Endothelial cell of umbilical vein (primary cell): ENCODE results near the gene CHRNA10. TPM values are rescaled to one million over a fixed set of nuclear protein-coding genes. Genes with fewer than 3 reads are reported as not detected.

Experiments used
- BruUV-seq: library from RNA; stranded (reverse); fragments of 400-500 nt; replicated peaks from 2 replicates; lab custom pipeline; 2021; lab: Mats Ljungman, UMichigan
- CTCF ChIA-PET: fragments of 300-600, 350-600 bp; sonication (Branson Sonifier 250); formaldehyde crosslinking; loops from one replicate; lab custom pipeline; 2021; ENCODE audit warnings: antibody characterized with exemption, inconsistent platforms; lab: Charles Lee
- POLR2A ChIA-PET: fragments of 300-600, 350-600 bp; sonication (Branson Sonifier 250); formaldehyde crosslinking; loops from one replicate; lab custom pipeline; 2021; ENCODE audit warnings: antibody characterized with exemption, inconsistent platforms; lab: Charles Lee
- DNase-seq: peaks from one replicate; pipeline ENCODE4 v3.0.0-alpha.2; 2011; ENCODE audit warnings: low read depth, low spot score
- FAIRE-seq: peaks from 2 replicates; lab custom pipeline; 2011; peaks lifted over from hg19 to GRCh38; lab: Jason Lieb, UNC
- H2AFZ ChIP-seq: 2 replicates; pipeline ENCODE4 v1.6.0; 2012; ENCODE audit warnings: low read depth, low read length, control low read depth, inconsistent platforms
- H3K27ac ChIP-seq: 2 replicates; pipeline ENCODE4 v1.5.1; 2011; ENCODE audit warnings: low read depth, mild to moderate bottlenecking, control low read depth, low read length, moderate library complexity; ENCODE audit not compliant: insufficient read depth
- H3K27me3 ChIP-seq, 2 experiments: 2 replicates each; pipeline versions ENCODE4 v1.6.0 to v1.6.1; 2011; ENCODE audit warnings: low read length in 2 of 2, mixed read lengths in 1 of 2; ENCODE audit not compliant: control insufficient read depth in 2 of 2, insufficient read depth in 2 of 2
- H3K36me3 ChIP-seq, 2 experiments: 2 replicates in 1 of 2; 3 replicates in 1 of 2; pipeline ENCODE4 v1.5.1; 2011; ENCODE audit warnings: low read length in 2 of 2, mild to moderate bottlenecking in 1 of 2, moderate library complexity in 1 of 2; ENCODE audit not compliant: control insufficient read depth in 2 of 2, insufficient read depth in 2 of 2; ENCODE audit errors: extremely low read depth in 1 of 2
- H3K4me1 ChIP-seq: 3 replicates; pipeline ENCODE4 v1.5.1; 2011; ENCODE audit warnings: mild to moderate bottlenecking, low read length; ENCODE audit not compliant: control insufficient read depth, insufficient read depth; ENCODE audit errors: extremely low read depth
- H3K4me2 ChIP-seq: 2 replicates; pipeline ENCODE4 v1.6.1; 2011; ENCODE audit warnings: low read length, control low read depth, mixed read lengths; ENCODE audit not compliant: insufficient read depth
- H3K4me3 ChIP-seq, 3 experiments: fragments of 200-600 bp in 1 of 3; sonication (generic), shearing (Covaris generic) in 1 of 3; replicated peaks in 1 of 3; 2 replicates each; pipeline ENCODE4 v1.5.1; 2011 to 2016; ENCODE audit warnings: control low read depth in 3 of 3, low read length in 3 of 3, mild to moderate bottlenecking in 2 of 3, inconsistent platforms in 1 of 3, low read depth in 1 of 3, moderate library complexity in 1 of 3; ENCODE audit not compliant: insufficient read depth in 1 of 3
- H3K79me2 ChIP-seq: 2 replicates; pipeline ENCODE4 v1.6.0; 2012; ENCODE audit warnings: low read length, inconsistent platforms; ENCODE audit not compliant: control insufficient read depth, insufficient read depth
- H3K9ac ChIP-seq: replicated peaks from 2 replicates; pipeline ENCODE3; 2011; ENCODE audit warnings: low read length, control low read depth; ENCODE audit not compliant: insufficient read depth; ENCODE audit errors: extremely low read depth
- H3K9me1 ChIP-seq: replicated peaks from 3 replicates; pipeline ENCODE4 v1.6.0; 2011; ENCODE audit warnings: mild to moderate bottlenecking, low read length; ENCODE audit not compliant: control insufficient read depth, insufficient read depth; ENCODE audit errors: extremely low read depth
- H3K9me3 ChIP-seq: replicated peaks from 2 replicates; pipeline ENCODE4 v1.5.1; 2012; ENCODE audit warnings: low read length, inconsistent platforms; ENCODE audit not compliant: control insufficient read depth, insufficient read depth
- H4K20me1 ChIP-seq: replicated peaks from 2 replicates; pipeline ENCODE3; 2011; ENCODE audit warnings: mild to moderate bottlenecking, low read length; ENCODE audit not compliant: control insufficient read depth, insufficient read depth; ENCODE audit errors: extremely low read depth
- EZH2 ChIP-seq: IDR thresholded peaks from 2 replicates; pipeline ENCODE4 v1.6.1; 2012; ENCODE audit warnings: borderline replicate concordance, low read depth, mild to moderate bottlenecking, moderate library complexity, low read length, inconsistent platforms; ENCODE audit not compliant: severe bottlenecking
- FOS ChIP-seq: IDR thresholded peaks from 2 replicates; pipeline ENCODE4 v1.6.1; 2011; ENCODE audit warnings: mild to moderate bottlenecking, low read length, moderate library complexity, borderline replicate concordance; ENCODE audit not compliant: insufficient read depth
- GATA2 ChIP-seq: IDR thresholded peaks from 2 replicates; pipeline ENCODE4 v1.7.0; 2011; ENCODE audit warnings: low read depth, mild to moderate bottlenecking, moderate library complexity, mixed read lengths, low read length; ENCODE audit not compliant: insufficient read length, insufficient read depth
- JUN ChIP-seq: IDR thresholded peaks from 2 replicates; pipeline ENCODE4 v1.6.1; 2011; ENCODE audit warnings: borderline replicate concordance, low read depth; ENCODE audit not compliant: insufficient read length, insufficient read depth
- MYC ChIP-seq: IDR thresholded peaks from one replicate; pipeline ENCODE4 v1.6.1; 2011; ENCODE audit warnings: mild to moderate bottlenecking, low read depth, low read length
- POLR2A ChIP-seq: IDR thresholded peaks from 2 replicates; pipeline ENCODE4 v1.6.1; 2012; ENCODE audit warnings: low read depth, mild to moderate bottlenecking, control low read depth, low read length
- POLR2AphosphoS5 ChIP-seq: IDR thresholded peaks from 2 replicates; pipeline ENCODE4 v1.6.1; 2012; ENCODE audit warnings: low read depth, mild to moderate bottlenecking, control low read depth, low read length, moderate library complexity; ENCODE audit not compliant: insufficient read depth
- dilution Hi-C: fragments of 300-500 bp; cut with MboI; formaldehyde crosslinking; loops from one replicate; pipeline ENCODE4 v1.15.0; 2019; ENCODE audit warnings: low sequenced_read_pairs; ENCODE audit not compliant: extremely low pct_ligation_motif_present
- intact Hi-C: fragments of 100-400 bp; cut with micrococcal nuclease; formaldehyde crosslinking; loops from one replicate; pipeline ENCODE4 v1.10.0; 2022
- polyA plus RNA-seq, 4 experiments: library from polyadenylated mRNA; depleted of rRNA in 3 of 4; stranded (reverse) in 3 of 4; unstranded in 1 of 4; fragments of >200 nt; gene quantifications; 2 replicates each; pipeline versions ENCODE4 v1.2.1 to v1.2.3, GENCODE V29; 2011 to 2012; ENCODE audit warnings: missing spikeins in 1 of 4
- total RNA-seq: library from RNA; stranded (reverse); gene quantifications from 2 replicates; pipeline ENCODE4 v1.2.3, GENCODE V29; 2021
- TF ChIP-seq, protein P1 (sequence below), 2 donors: IDR thresholded peaks; 1 replicate in 1 of 2; 2 replicates in 1 of 2; pipeline ENCODE4 v1.5.1; 2011; ENCODE audit warnings: low read length in 2 of 2, mild to moderate bottlenecking in 2 of 2, moderate library complexity in 2 of 2, control low read depth in 1 of 2, inconsistent platforms in 1 of 2, low read depth in 1 of 2; ENCODE audit not compliant: insufficient read depth in 1 of 2; ENCODE audit errors: extremely low read depth in 1 of 2
- TF ChIP-seq, protein P2 (sequence below): IDR thresholded peaks from 2 replicates; pipeline ENCODE4 v1.6.1; 2011; ENCODE audit not compliant: insufficient read depth, insufficient read length

CHRNA10 gene
- total and polyA plus RNA-seq, 2 donors (not counting 3 experiments of a cell fraction or from before 2014, with no cell fraction given), result 1.1 to 1.8 TPM

DNA sequence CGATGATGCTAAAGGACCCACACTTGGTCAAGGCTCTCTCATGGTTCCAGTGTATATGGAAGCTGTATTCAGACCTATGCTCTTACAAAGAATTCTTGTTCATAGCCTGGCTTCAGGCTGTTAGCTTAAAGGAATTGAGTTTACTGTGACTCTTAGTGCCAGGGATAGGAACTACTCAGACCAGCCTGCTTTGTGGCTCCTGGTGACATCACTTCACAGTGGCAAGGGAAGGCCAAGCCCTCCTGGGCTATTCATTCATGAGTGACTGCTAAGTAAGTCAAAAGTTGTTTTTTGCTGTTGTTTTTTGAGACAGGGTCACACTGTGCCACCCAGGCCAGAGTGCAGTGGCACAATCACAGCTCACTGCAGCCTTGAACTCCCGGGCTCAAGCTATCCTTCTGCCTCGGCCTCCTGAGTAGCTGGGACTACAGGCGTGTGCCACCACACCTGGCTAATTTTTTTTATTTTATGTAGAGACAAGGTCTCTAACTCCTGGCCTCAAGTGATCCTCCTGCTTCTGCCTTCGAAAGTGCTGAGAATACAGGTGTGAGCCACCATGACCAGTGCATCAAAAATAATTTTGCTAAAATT lies 39.0 kb downstream of the CHRNA10 start:
- BruUV-seq, result no TSS peak
- CTCF ChIA-PET, result no interaction called here
- Histone ChIP-seq H3K36me3 (no peaks in the 10 kb centered on the region), H3K9me3 (no peaks in the 10 kb centered on the region), H2AFZ (no peak overlapping the region), H3K4me3 (no peak overlapping the region), H3K9ac (no peak overlapping the region), H4K20me1 (no peaks in the 10 kb centered on the region), H3K9me1 (no peaks in the 10 kb centered on the region), H3K27me3 (no peaks in the 10 kb centered on the region), H3K4me1 (no peaks in the 10 kb centered on the region), H3K4me2 (no peak overlapping the region), H3K27ac (no peak overlapping the region), H3K79me2 (no peaks in the 10 kb centered on the region)
- POLR2A ChIA-PET, result no interaction called here
- dilution Hi-C loops, result no loop called here
- TF ChIP-seq POLR2A (no peak), JUN (no peak), EZH2 (no peak), POLR2AphosphoS5 (no peak), GATA2 (no peak), MYC (no peak), FOS (no peak)
- TF ChIP-seq, protein P1, sequence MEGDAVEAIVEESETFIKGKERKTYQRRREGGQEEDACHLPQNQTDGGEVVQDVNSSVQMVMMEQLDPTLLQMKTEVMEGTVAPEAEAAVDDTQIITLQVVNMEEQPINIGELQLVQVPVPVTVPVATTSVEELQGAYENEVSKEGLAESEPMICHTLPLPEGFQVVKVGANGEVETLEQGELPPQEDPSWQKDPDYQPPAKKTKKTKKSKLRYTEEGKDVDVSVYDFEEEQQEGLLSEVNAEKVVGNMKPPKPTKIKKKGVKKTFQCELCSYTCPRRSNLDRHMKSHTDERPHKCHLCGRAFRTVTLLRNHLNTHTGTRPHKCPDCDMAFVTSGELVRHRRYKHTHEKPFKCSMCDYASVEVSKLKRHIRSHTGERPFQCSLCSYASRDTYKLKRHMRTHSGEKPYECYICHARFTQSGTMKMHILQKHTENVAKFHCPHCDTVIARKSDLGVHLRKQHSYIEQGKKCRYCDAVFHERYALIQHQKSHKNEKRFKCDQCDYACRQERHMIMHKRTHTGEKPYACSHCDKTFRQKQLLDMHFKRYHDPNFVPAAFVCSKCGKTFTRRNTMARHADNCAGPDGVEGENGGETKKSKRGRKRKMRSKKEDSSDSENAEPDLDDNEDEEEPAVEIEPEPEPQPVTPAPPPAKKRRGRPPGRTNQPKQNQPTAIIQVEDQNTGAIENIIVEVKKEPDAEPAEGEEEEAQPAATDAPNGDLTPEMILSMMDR (IDR thresholded peaks at IDR 0.05; ENCODE audit: extremely low read depth in 1 of 2, insufficient read depth in 1 of 2, low read depth in 1 of 2, low read length in 2 of 2), result no peak
- TF ChIP-seq, protein P2, sequence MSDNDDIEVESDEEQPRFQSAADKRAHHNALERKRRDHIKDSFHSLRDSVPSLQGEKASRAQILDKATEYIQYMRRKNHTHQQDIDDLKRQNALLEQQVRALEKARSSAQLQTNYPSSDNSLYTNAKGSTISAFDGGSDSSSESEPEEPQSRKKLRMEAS, result no peak
- DNase-seq, result no peak
- no peak for FAIRE-seq
- intact Hi-C loops, result no loop called here
